ENCODE results near the gene CHAMP1. TPM values are rescaled to one million over a fixed set of nuclear protein-coding genes. Genes with fewer than 3 reads are reported as not detected.
"Not testable (repeated sequence)": the region's sequence is repeated elsewhere in the genome, so short reads cannot be mapped to it uniquely, and the experiment has no call there.

Gene CHAMP1
- total RNA-seq, 1 donor, result 9.4 TPM

GRCh38 chr13:114338959-114339358 is 24.7 kb downstream of the CHAMP1 start:
- H3K4me1 ChIP-seq (ENCODE audit: insufficient read depth, low read length), result peaks cover 6% of the 10 kb centered on the region
- no peaks in the 10 kb centered on the region for H3K27me3 ChIP-seq (ENCODE audit: insufficient read depth, low read length)
- H2AFZ ChIP-seq (ENCODE audit: low read length), result no peak overlapping the region
- H3K36me3 ChIP-seq (ENCODE audit: insufficient read depth, low read length), result no peaks in the 10 kb centered on the region
- no peaks in the 10 kb centered on the region for H3K79me2 ChIP-seq (ENCODE audit: insufficient read depth, low read length)
- no peak overlapping the region for H3K4me3 ChIP-seq (ENCODE audit: insufficient read depth, low read length)
- no peaks in the 10 kb centered on the region for H4K20me1 ChIP-seq (ENCODE audit: insufficient read depth, low read length)
- no peak overlapping the region for H3K4me2 ChIP-seq (ENCODE audit: insufficient read depth, low read length)
- TF ChIP-seq CTCF (IDR thresholded peaks at IDR 0.05; ENCODE audit: extremely low read depth, low read depth, low read length), result no peak
- no peaks in the 10 kb centered on the region for H3K9me3 ChIP-seq (ENCODE audit: low read depth, low read length)
- no peak for DNase-seq (ENCODE audit: insufficient read length, low spot score, missing footprints)
- no peak overlapping the region for H3K27ac ChIP-seq (ENCODE audit: low read depth, low read length)

- Histone ChIP-seq H3K79me2 (ENCODE audit: insufficient read depth, low read length) (no peaks in the 10 kb centered on the region), H4K20me1 (ENCODE audit: insufficient read depth, low read length) (no peaks in the 10 kb centered on the region), H3K27ac (ENCODE audit: low read depth, low read length) (no peak overlapping the region), H3K36me3 (ENCODE audit: insufficient read depth, low read length) (no peaks in the 10 kb centered on the region), H3K4me2 (ENCODE audit: insufficient read depth, low read length) (peak overlapping the region; percentile 62), H3K4me3 (ENCODE audit: insufficient read depth, low read length) (no peak overlapping the region), H3K27me3 (ENCODE audit: insufficient read depth, low read length) (no peaks in the 10 kb centered on the region), H2AFZ (ENCODE audit: low read length) (peak overlapping the region; percentile 49), H3K9me3 (ENCODE audit: low read depth, low read length) (no peaks in the 10 kb centered on the region), H3K4me1 (ENCODE audit: insufficient read depth, low read length) (peaks cover 3% of the 10 kb centered on the region)
- DNase-seq (ENCODE audit: insufficient read length, low spot score, missing footprints), result peak; percentile 58
- TF ChIP-seq CTCF (IDR thresholded peaks at IDR 0.05; ENCODE audit: extremely low read depth, low read depth, low read length), result peak; percentile 85
These were observed 25.7 kb downstream of the CHAMP1 start for GRCh38 chr13:114339857-114340534.

GRCh38 chr13:114341003-114341777 is 26.9 kb downstream of the CHAMP1 start:
- Histone ChIP-seq H2AFZ (ENCODE audit: low read length) (peak overlapping the region; percentile 29), H3K79me2 (ENCODE audit: insufficient read depth, low read length) (no peaks in the 10 kb centered on the region), H3K36me3 (ENCODE audit: insufficient read depth, low read length) (no peaks in the 10 kb centered on the region), H3K4me3 (ENCODE audit: insufficient read depth, low read length) (no peak overlapping the region), H3K27me3 (ENCODE audit: insufficient read depth, low read length) (no peaks in the 10 kb centered on the region), H4K20me1 (ENCODE audit: insufficient read depth, low read length) (no peaks in the 10 kb centered on the region), H3K27ac (ENCODE audit: low read depth, low read length) (no peak overlapping the region), H3K4me2 (ENCODE audit: insufficient read depth, low read length) (no peak overlapping the region), H3K4me1 (ENCODE audit: insufficient read depth, low read length) (peaks cover 3% of the 10 kb centered on the region), H3K9me3 (ENCODE audit: low read depth, low read length) (no peaks in the 10 kb centered on the region)
- DNase-seq (ENCODE audit: insufficient read length, low spot score, missing footprints), result no peak
- TF ChIP-seq CTCF (IDR thresholded peaks at IDR 0.05; ENCODE audit: extremely low read depth, low read depth, low read length), result no peak

DNA sequence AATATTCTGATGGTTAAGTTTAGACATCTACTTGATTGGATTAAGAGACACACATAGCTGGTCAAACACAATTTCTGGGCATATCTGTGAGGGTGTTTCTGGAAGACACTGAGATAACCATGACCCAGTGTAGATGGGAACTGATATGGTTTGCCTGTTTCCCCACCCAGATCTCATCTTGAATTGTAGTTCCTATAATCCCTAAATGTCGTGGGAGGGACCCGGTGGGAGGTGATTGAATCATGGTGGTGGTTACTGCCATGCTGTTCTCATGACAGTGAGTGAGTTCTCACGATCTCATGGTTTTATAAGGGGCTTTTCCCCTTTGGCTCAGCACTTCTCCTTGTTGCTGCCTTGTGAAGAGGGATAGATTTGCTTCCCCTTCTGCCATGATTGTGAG is 33.0 kb downstream of the CHAMP1 start:
- H2AFZ ChIP-seq (ENCODE audit: low read length); H3K79me2 ChIP-seq (ENCODE audit: insufficient read depth, low read length); H3K27ac ChIP-seq (ENCODE audit: low read depth, low read length); H3K4me2 ChIP-seq (ENCODE audit: insufficient read depth, low read length); H3K4me1 ChIP-seq (ENCODE audit: insufficient read depth, low read length); H3K9me3 ChIP-seq (ENCODE audit: low read depth, low read length); H3K4me3 ChIP-seq (ENCODE audit: insufficient read depth, low read length); H4K20me1 ChIP-seq (ENCODE audit: insufficient read depth, low read length); H3K36me3 ChIP-seq (ENCODE audit: insufficient read depth, low read length); DNase-seq (ENCODE audit: insufficient read length, low spot score, missing footprints): not testable (repeated sequence)
- H3K27me3 ChIP-seq (ENCODE audit: insufficient read depth, low read length), result peaks cover 18% of the 10 kb centered on the region
